Adrenal gland (tissue), 5 donors: ENCODE measurements around the gene ASH1L.

Experiments used
- CTCF ChIP-seq, 6 experiments: fragments of 450-650 bp in 4 of 6; fragments of 200-600 bp in 2 of 6; sonication (generic) in 1 of 6; IDR thresholded peaks; 1 replicate in 5 of 6; 2 replicates in 1 of 6; pipeline versions ENCODE4 v1.5.1 to v1.8.0; 2016 to 2021; ENCODE audit warnings: antibody characterized with exemption in 6 of 6, mild to moderate bottlenecking in 2 of 6, moderate library complexity in 1 of 6
- POLR2A ChIP-seq, 2 donors: fragments of 450-650 bp; IDR thresholded peaks; one replicate each; pipeline ENCODE4 v1.6.1; 2017; ENCODE audit warnings: antibody characterized with exemption in 2 of 2, mild to moderate bottlenecking in 2 of 2, moderate library complexity in 1 of 2
- donor health status: DM: no; HTN: no; CAD: no.

- no peak for TF ChIP-seq CTCF (IDR thresholded peaks at IDR 0.05)
- no peak for TF ChIP-seq POLR2A (IDR thresholded peaks at IDR 0.05)
Observed at GRCh38 chr1:155360051-155360450, 202.6 kb downstream of the ASH1L start.
